Ovary (tissue), 9 donors: ENCODE data around the gene ZNF827. TPM values are rescaled to one million over a fixed set of nuclear protein-coding genes. Genes with fewer than 3 reads are reported as not detected.

ENCODE experiments used
- DNase-seq, 5 donors: peaks; one replicate each; pipeline ENCODE4 v3.0.0-alpha.2; 2019 to 2020
- H3K27ac ChIP-seq, 2 donors: fragments of 200-600 bp; one replicate each; pipeline versions ENCODE4 v1.5.1 to v1.8.0; 2019 to 2022
- H3K27me3 ChIP-seq: fragments of 200-600 bp; one replicate; pipeline ENCODE4 v1.8.0; 2022
- H3K36me3 ChIP-seq: fragments of 200-600 bp; sonication (generic); one replicate; pipeline ENCODE4 v1.5.1; 2019
- H3K4me1 ChIP-seq: one replicate; pipeline ENCODE4 v1.8.1; 2013; ENCODE audit warnings: mild to moderate bottlenecking, moderate library complexity; ENCODE audit not compliant: insufficient read depth
- H3K4me3 ChIP-seq: fragments of 200-600 bp; sonication (generic); one replicate; pipeline ENCODE4 v1.5.1; 2017
- H3K9me3 ChIP-seq, 2 donors: fragments of 200-600 bp in 1 of 2; sonication (generic) in 1 of 2; one replicate each; pipeline versions ENCODE4 v1.5.1 to v1.8.1; 2013 to 2019; ENCODE audit warnings: mild to moderate bottlenecking in 1 of 2, moderate library complexity in 1 of 2
- EP300 ChIP-seq: sonication (generic); formaldehyde crosslinking; IDR thresholded peaks from one replicate; pipeline ENCODE4 v1.6.1; 2017; ENCODE audit warnings: antibody characterized with exemption
- POLR2A ChIP-seq: fragments of 450-650 bp; IDR thresholded peaks from one replicate; pipeline ENCODE4 v1.6.1; 2017; ENCODE audit warnings: antibody characterized with exemption, mild to moderate bottlenecking, moderate library complexity
- WGBS, 3 donors: extraction: QIAGEN DNeasy Blood & Tissue Kit in 1 of 3; methylation state at CpG; one replicate each; pipeline versions ENCODE4 v1.1.5 to v1.1.7; 2013 to 2017; 5-methylcytosine and 5-hydroxymethylcytosine counted together
- intact Hi-C, 4 donors: fragments of 100-400 bp; cut with DNase I; formaldehyde crosslinking; loops; one replicate each; pipeline versions ENCODE4 v1.11.0 to v1.15.1; 2022 to 2023
- polyA plus RNA-seq, 2 donors: library from polyadenylated mRNA; stranded (reverse); fragments of 200-250 nt in 1 of 2; fragments of 350-450 nt in 1 of 2; fragmentation: Illumina TruSeq in 1 of 2; extraction: RNeasy Lipid Tissue Mini Kit (QIAGEN cat#74804) in 1 of 2; gene quantifications; one replicate each; pipeline ENCODE4 v1.2.3, GENCODE V29; 2013 to 2014
- total RNA-seq, 7 donors: library from RNA; depleted of rRNA in 2 of 7; stranded (reverse); fragments of >200 nt in 2 of 7; fragmentation: NEBNext Ultra II Directional in 3 of 7; extraction: Animal tissue kit (Norgen Biotek cat#: 25700) in 3 of 7; gene quantifications; one replicate each; pipeline versions ENCODE4 v1.1.0 to v1.2.4, GENCODE V29; 2016 to 2023
- TF ChIP-seq, protein P1 (sequence below), 3 donors: fragments of 450-650 bp in 2 of 3; fragments of 200-600 bp in 1 of 3; IDR thresholded peaks; one replicate each; pipeline versions ENCODE4 v1.5.1 to v1.8.0; 2016 to 2022; ENCODE audit warnings: antibody characterized with exemption in 3 of 3, mild to moderate bottlenecking in 1 of 3
- donor health status: DM: no; HTN: no; CAD: no; lungs with moderate emphysema.
- donor health status: DM: no; HTN: no; CAD: no.
- donor health status: Bipolar disorder and iron deficiency.
- donor health status: DM: yes; HTN: yes; CAD: no.
- donor health status: DM: no; HTN: no; CAD: no.
- donor health status: DM: yes; HTN: yes; CAD: no.

ZNF827 gene
- total and polyA plus RNA-seq, 9 donors, result 7.8 to 36.0 (median 20.0) TPM

DNA sequence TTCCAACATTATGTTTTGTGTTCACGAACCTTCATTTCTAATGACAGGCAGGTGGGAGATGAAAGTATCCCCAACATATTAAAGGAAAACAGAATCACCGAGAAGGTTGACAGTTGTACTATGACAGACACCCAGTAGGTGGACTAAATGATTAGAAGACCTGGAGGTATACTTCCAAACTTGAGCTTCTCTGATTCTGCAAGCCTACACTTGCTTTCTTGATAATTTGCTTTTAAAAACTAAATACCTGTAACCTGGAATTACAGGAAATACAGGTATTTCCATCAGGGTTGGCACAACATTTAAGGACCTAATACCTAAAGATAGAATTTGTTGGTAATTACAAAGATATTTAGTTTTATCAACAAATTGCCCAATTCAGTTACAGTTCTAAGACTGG lies 215.3 kb downstream of the ZNF827 start:
- H3K27me3 ChIP-seq, result no peaks in the 10 kb centered on the region
- H3K27ac ChIP-seq, result no peak overlapping the region
- no peaks in the 10 kb centered on the region for H3K9me3 ChIP-seq
- H3K36me3 ChIP-seq, result no peaks in the 10 kb centered on the region
- H3K4me3 ChIP-seq, result no peak overlapping the region
- WGBS, 3 donors, result 87 to 93% (median 91%) methylated on average over 2 of the region's 2 CpGs
- intact Hi-C loops, result no loop called here
- no peak for DNase-seq
- H3K4me1 ChIP-seq, result no peaks in the 10 kb centered on the region
- TF ChIP-seq EP300 (no peak), POLR2A (no peak)
- TF ChIP-seq, protein P1, sequence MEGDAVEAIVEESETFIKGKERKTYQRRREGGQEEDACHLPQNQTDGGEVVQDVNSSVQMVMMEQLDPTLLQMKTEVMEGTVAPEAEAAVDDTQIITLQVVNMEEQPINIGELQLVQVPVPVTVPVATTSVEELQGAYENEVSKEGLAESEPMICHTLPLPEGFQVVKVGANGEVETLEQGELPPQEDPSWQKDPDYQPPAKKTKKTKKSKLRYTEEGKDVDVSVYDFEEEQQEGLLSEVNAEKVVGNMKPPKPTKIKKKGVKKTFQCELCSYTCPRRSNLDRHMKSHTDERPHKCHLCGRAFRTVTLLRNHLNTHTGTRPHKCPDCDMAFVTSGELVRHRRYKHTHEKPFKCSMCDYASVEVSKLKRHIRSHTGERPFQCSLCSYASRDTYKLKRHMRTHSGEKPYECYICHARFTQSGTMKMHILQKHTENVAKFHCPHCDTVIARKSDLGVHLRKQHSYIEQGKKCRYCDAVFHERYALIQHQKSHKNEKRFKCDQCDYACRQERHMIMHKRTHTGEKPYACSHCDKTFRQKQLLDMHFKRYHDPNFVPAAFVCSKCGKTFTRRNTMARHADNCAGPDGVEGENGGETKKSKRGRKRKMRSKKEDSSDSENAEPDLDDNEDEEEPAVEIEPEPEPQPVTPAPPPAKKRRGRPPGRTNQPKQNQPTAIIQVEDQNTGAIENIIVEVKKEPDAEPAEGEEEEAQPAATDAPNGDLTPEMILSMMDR (IDR thresholded peaks at IDR 0.05), result no peak

DNA sequence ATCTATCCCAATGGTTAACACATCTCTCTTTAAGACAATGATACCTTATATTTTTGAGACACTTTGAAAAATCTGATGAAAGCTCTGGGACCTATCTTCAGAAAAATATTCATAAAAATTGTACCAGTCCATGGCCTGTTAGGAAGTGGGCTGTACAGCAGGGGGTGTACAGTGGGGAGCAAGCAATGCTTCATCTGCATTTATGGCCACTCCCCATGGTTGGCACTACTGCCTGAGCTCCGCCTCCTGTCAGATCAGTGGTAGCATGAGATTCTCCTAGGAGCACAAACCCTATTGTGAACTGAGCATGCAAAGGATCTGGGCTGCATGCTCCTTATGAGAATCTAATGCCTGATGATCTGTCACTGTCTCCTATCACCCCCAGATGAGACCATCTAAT lies 216.1 kb downstream of the ZNF827 start:
- Histone ChIP-seq H3K4me1 (no peaks in the 10 kb centered on the region), H3K9me3 (no peaks in the 10 kb centered on the region), H3K4me3 (no peak overlapping the region), H3K36me3 (no peaks in the 10 kb centered on the region), H3K27me3 (no peaks in the 10 kb centered on the region), H3K27ac (no peak overlapping the region)
- 98 to 100% (median 100%) methylated on average over 1 of the region's 1 CpG for WGBS, 3 donors
- intact Hi-C loops, result no loop called here
- TF ChIP-seq POLR2A (no peak), EP300 (no peak)
- TF ChIP-seq, protein P1 (IDR thresholded peaks at IDR 0.05), result no peak
- no peak for DNase-seq

DNA sequence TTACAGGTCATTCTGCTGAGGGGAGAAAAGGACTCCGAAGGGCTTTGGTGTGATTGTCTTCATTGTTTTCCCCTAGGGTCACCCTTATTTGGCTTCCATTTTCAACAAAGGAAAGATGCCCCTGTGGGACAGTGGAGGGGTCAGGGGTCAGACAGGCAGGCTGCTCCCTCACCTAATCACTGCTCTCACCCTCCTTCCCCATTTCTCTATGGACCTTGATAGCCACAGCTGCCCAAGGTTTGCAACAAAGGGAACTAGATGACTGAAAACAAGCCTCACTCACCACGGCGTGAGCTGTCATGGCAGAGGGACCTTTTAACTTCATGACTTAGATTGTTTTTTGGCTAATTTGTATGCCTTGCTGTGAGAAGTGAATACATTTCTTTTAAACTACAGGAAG lies 218.0 kb downstream of the ZNF827 start:
- Histone ChIP-seq H3K9me3 (no peaks in the 10 kb centered on the region), H3K4me3 (no peak overlapping the region), H3K4me1 (no peaks in the 10 kb centered on the region), H3K27me3 (no peaks in the 10 kb centered on the region), H3K27ac (no peak overlapping the region), H3K36me3 (no peaks in the 10 kb centered on the region)
- no peak for TF ChIP-seq EP300
- no peak for TF ChIP-seq POLR2A
- TF ChIP-seq, protein P1 (IDR thresholded peaks at IDR 0.05), result no peak
- 90 to 95% (median 94%) methylated on average over 3 of the region's 3 CpGs for WGBS, 3 donors
- DNase-seq, result no peak
- intact Hi-C loops, result no loop called here

DNA sequence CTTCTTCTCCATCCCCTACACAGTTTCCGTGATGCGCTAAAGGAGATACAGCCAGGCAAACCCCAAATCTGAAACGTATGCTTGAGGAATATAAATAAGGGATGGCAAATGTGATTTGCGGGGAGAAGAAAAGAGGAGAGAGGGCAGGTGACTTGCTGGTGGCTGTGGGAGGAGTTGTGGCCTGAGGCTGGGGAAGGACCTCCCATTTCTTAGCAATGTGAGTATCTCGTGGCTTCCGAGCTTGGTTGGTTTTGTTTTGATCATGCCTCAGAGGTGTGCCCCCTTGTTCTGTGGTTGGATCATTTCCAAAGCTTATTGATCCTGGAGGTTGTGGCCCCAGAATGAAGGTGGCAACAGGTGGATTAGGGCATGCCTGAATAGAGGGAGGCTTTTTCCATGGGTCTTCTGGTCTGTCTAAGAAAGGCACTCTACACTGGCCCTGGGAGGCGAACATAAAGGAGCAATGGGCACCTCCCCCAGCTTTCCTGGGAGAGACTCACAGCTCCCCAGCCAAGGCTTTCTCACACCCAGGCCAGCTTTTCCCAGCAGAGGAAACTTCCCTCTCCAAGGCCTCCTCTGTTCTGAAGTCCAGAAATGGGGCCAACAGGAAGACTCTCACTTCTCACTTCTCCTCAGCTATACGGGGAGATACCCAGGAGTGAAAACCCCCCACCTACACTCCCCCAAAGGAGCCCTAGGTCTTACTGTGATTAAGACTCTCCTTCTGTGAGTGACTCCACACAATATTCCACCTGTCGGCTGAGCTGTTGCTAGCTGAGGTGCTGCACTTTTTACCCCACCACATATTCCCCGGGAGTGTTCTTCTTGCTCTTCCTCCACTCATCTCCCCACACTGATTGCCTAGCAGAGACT lies 218.6 kb downstream of the ZNF827 start:
- no peak for DNase-seq
- Histone ChIP-seq H3K9me3 (no peaks in the 10 kb centered on the region), H3K4me1 (no peaks in the 10 kb centered on the region), H3K27me3 (no peaks in the 10 kb centered on the region), H3K36me3 (no peaks in the 10 kb centered on the region), H3K27ac (no peak overlapping the region), H3K4me3 (no peak overlapping the region)
- WGBS, 3 donors, result 72 to 77% (median 76%) methylated on average over 10 of the region's 10 CpGs
- intact Hi-C loops, result no loop called here
- TF ChIP-seq POLR2A (no peak), EP300 (no peak)
- TF ChIP-seq, protein P1 (IDR thresholded peaks at IDR 0.05), result no peak
